HS-5 (cell line): ENCODE data around the gene ECE2.
"Not testable (repeated sequence)": the region's sequence is repeated elsewhere in the genome, so short reads cannot be mapped to it uniquely, and the experiment has no call there.

ENCODE experiments used
- DNase-seq: peaks from one replicate; pipeline ENCODE4 v3.0.0-alpha.2; 2012; ENCODE audit warnings: low read depth

ECE2 gene

GRCh38 chr3:184336547-184337398, 61.0 kb downstream of the ECE2 start:
- DNase-seq, result no peak

DNA sequence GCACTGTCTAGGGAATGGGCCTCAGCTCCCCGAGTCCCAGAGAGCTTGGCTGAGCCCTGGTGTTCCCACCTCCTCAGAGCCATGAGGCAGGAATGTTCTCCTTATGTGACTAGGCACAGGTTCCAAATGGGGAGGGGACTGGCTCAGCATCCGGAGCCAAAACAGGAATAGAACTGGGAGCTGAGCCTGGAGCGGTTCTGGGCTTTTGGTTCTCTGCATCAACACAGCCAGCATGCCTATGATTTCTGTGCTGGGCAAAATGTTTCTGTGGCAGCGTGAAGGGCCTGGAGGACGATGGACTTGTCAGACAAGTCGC, 61.5 kb downstream of the ECE2 start, which contains the start of gene FAM131A:
Gene FAM131A (plus strand): TSS at position 202 of the 316 bp plus-strand sequence. CDS start 31 bp downstream, at position 233.
- no peak for DNase-seq

GRCh38 chr3:184337981-184338380, 62.2 kb downstream of the ECE2 start:
- no peak for DNase-seq

GRCh38 chr3:184338511-184338945, 62.7 kb downstream of the ECE2 start:
- no peak for DNase-seq

DNA sequence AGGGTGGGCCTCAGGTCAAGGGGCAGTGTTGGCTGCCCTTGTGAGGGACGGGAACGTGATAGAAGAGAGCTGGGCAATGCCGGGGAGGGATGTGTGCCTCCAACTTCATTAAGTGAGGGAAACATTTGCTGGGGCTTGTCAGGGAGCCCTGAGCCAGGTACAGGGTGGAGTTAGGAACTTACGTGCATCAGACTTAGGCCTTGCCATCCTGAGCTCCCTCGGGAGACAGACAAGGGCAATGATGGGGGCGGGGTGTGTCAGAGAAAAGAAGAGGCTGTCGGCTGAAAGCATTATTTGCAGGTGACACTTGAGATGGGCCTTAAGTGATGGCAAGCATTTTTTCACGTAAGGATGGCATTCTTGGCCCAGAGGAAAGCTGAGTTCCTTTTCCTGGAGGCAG, 63.2 kb downstream of the ECE2 start:
- no peak for DNase-seq

DNA sequence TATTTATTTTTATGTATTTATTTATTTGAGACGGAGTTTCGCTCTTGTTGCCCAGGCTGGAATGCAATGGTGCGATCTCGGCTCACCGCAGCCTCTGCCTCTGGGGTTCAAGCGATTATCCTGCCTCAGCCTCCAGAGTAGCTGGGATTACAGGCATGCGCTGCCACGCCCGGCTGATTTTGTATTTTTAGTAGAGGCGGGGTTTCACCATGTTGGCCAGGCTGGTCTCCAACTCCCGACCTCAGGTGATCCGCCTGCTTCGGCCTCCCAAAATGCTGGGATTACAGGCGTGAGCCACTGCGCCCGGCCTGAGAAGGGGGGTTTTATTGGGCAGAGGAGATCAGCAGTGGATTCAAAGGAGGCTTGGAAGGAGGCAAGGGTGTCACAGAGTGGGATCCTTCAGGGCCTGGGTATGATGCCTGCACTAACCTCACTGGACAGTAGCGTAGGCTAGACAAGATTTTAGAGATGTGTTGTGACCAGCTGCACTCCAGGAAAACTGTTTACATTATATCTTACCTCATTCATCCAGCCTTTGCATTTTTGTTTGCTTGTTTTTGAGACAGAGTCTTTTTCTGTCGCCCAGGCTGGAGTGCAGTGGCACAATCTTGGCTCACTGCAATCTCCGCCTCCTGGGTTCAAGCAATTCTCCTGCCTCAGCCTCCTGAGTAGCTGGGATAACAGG, 63.8 kb downstream of the ECE2 start:
- DNase-seq, result not testable (repeated sequence)

DNA sequence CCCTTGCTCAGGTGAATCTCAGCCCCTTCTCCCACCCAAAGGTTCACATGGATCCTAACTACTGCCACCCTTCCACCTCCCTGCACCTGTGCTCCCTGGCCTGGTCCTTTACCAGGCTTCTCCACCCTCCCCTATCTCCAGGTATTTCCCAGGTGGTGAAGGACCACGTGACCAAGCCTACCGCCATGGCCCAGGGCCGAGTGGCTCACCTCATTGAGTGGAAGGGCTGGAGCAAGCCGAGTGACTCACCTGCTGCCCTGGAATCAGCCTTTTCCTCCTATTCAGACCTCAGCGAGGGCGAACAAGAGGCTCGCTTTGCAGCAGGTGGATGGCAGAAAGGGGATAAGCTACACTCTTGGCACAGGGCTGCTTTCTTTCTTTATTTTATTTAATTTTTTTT, 66.1 kb downstream of the ECE2 start:
- DNase-seq, result no peak
